Measurements from ENCODE around the gene TIMP3.

Gene TIMP3

DNA sequence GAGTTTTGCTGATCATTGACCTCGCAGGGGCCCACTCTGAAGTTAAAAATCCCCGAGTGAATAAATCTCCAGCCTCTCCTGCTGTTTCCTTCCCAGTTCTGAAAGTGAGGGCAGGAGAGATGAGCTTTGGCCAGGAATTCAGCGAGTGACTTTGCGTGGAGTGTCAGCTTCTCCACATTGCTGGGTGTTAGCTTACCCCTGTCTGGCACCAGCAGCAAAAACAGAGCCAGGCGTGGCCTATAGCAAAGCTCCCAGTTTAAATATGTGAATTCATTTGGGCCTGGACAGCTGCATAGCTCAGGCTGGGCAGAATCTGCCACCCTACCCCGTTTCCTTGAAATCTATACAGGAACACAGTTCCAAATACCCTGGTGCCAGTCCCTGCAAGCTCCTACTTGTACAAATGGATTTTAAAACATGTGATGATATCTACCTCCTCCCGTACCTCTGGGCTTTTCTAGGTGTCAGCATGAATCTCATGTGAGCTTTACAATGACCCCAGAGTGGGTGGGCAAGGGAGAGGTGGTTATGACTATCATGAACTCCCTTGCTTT lies 25.6 kb downstream of the TIMP3 start:
- no peak for DNase-seq

DNA sequence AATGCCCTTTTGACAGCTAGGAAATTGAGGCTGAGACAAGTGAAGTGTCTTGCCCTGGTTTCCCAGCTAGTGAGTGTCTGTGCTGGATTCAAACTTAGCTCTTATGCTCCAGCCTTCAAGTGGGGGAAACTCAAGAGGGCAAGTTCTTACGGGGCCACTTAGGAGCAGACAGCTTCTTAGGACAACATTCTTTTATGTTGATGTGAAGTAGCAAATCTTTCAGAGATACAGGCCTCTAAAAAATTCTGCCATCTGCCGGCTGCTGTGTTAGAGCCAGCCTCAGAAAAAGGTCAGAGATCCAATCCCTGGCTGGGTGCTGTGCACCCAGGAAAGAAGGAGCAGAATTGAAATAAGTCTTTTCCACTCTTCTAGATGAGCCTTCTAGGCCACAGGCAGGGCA lies 26.6 kb downstream of the TIMP3 start:
- peak in 1 of 56 donors; percentile 36 for DNase-seq

DNA sequence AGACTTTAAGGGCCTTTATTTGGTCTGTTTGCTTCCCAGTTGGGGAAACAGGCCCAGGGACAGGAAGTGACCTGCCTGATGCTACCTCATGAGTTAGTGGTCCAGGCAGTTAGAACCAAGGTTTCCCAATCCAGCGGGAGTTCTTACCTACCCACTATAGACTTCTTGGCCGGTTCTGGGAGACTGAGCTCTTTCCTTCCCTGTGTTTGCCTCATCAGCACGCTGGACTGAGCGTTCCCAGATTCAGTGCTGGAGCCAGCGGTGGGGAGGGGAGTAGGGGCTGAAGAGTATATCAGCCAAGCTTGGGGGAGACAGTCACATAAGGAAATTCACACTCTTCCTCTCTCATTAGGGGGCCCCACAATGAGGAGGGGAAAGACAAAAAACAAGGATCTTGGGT lies 27.1 kb downstream of the TIMP3 start:
- no peak for DNase-seq

DNA sequence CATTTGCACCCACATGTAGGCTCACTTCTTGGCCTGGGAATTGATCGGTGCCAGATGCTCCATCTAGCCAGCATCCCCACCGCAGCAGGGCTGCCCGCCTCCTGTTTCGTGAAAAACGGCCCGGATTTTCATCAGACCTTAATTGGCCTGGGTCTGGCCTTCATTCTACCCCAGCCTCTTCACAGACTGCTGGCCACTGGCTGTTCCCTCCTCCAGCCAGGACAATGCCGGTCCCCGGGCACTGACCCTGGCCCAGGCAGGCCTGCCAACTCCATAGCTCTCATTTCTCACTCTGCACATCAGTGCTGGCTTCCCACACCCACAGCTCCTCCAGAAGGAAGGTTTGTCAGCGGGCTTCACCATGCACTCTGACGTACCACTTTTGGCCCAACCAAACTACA lies 27.9 kb downstream of the TIMP3 start:
- DNase-seq = peak in 36 of 56 donors; percentile 18 to 82 (median 44)

DNA sequence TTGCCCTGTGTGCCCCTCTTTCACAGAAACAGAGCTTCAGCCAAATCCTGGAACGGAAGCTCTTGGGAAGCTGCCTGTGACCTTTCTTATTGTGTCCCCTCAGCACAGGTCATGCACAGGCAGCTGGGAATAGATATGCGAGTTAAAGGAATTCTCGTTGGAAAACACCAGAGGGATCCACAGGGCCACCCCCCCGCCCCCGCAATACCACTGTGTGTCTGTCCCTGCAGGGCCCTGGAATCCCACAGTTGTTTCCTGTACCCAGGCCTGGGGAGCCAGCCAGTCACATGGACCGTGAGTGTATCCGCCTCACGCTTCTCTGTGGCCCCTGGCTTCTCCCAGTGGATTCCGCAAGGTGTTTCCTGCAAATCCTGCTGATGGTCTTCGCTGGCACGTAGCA lies 29.0 kb downstream of the TIMP3 start:
- peak in 1 of 56 donors; percentile 19 for DNase-seq

DNA sequence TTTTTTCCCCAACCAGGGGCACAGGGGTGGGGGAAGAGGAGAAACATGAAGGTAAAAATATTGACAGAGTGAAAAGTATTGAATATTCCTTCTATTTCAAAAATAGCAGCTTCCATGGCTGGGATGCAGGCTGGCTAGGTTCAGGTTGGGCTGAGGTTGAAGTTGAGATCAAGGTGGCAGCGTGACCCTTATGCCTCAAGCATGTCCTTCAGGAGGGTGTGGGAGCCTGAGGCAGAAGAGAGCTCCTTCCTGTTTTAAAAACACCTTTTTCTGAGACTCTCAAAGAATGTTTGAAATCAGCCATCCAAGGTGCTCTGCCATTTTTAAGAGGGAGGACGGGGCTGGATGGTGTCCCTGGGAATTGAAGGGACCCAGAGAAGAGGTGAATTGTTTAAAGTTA lies 29.5 kb downstream of the TIMP3 start:
- no peak for DNase-seq

DNA sequence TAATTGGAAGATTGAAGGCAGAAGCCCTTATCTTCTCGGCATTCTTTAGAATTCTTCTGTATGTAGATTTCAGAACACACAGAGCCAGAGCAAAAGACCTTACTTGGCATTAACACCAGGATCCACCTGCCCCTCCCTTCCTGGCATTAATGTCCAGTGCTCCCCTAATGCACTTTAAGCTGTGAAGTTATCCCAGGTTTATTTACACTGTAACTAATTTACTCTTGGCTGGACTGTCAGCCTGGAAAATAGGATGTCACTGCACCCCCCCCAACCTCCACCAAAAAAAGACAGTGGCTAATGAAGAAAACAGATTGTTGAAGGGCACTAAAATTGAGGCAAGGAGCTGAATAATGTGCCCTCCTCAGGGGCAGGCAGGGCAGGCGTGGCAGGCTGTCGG lies 30.1 kb downstream of the TIMP3 start:
- no peak for DNase-seq

DNA sequence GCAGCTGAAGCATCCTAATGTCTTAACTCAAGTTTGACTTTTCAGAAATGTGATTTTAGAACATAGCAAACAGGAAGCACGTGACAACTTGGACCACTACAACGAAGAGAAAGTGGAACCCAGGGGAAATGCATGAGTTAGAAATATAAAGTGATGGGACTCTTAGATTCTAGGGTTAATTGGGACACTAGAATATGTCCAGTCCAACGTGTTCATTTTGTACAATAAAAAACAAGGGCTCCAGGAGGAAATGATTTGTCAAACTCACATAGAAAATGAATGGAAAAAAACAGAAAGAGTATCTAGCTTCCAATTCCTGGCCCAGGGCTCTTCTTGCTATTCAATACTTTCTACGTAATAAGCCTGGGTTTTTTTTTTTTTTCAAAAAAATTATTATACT lies 30.7 kb downstream of the TIMP3 start:
- DNase-seq = no peak

DNA sequence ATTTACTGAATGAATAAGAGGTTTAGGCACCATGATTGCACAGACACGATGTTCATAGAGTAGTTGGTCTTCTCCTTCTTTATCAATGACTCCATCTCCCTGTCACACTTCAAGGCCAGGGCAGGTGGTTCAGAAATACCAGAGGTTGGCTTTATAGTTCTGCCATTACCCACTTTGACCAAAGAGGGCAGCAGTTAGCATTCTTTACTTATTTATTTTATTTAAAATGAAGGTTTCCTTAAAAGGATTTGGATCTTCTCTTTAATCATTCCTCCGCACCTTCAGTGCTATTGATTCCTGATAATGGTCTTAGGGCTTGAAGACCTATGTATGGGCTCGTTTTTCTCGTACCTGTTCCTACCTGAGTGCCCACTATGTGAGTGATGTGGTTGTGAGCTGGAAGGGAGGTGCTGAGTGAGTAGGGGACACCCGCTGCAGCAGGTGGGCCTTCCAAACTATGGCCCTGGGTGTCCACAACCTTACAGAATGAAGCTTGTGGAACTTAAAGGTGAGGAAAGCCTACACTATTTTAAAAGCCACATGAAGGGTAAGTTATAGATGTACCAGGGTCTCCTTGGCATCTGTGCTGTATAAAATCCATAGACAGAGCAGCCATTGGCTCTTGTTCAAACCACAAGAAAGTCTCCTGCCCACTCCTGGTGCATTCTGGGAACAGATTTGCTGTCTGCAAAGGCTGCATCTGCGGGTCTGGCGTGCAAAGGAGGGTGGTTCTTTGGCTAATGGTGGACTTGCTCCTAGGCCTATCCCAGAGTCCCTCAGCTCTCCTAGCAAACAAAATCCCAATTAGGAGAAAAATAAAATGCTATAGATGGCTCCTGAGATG lies 35.0 kb downstream of the TIMP3 start:
- DNase-seq = no peak

DNA sequence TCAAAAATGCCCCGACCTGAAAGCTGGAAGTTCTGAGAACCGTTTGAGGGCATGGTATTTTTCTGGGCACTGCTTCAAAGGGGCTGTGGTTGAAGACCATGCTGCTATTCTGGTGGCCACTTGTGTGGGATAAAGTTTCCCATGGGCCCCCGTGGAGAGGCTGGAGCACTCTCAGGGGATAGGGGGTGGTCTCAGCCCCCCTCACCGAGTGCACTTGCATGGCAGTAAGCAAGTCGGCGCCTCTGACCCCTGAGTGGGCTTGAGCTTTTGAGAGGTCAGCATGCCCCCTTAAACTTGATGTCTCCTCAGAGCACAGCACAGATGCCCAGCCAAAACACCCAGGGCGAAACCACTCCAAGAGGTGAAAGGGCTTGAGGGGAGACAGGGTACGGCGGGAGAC lies 35.6 kb downstream of the TIMP3 start:
- DNase-seq = no peak

DNA sequence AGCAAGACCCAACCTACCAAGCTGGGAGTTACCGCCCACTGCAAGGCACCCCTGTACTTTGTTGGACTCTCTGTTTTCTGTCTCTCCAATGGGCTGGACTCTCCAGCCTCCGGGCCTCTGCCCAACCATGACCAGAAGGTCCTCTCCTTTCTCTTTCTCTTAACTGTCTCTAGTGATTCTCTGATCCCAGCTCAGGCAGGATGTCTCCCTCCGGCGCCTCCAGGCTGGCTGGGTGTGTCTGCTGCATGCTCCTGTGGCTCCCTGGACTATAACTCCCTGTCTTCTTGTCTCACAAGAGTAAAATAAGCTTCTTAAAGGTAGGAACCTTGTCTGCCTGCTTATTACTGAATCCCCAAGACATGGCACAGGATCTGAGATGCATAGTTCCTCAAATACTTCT lies 36.3 kb downstream of the TIMP3 start:
- DNase-seq = no peak

DNA sequence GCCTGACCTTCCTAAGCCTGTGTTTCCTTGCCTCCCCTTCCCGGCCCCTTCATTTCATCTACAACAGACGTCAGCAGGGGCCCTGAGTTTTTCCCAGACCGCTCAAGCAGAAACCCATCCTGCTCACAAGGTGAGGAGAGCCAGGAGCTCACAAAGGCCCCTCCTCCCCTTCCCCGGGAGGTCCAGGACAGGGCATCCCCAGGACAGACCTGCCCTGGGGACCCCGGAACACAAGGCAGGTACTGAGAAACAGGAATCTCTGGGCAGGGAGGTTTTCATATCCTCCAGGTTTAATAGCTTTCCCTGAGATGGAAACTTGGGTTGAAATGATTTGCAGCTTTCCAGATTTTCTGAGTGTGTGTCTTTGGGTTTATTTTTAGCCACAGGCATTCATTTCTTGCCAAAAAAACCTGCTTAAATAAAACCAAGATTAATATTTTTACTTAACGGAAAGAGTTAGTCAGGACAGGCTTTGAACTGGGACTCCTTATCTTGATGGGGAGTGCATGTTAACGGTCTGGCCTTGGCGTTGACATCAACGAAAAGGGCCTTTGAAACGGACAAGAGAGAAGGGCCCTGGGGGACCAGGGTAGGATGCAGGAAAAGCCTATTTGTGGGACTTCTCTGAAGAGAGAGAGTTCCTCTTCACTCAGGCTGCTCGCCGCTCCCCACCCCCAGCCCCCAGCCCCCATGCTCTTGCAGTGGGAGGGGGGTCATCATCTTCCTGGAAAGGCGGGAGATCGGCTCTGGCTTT lies 38.5 kb downstream of the TIMP3 start:
- no peak for DNase-seq

DNA sequence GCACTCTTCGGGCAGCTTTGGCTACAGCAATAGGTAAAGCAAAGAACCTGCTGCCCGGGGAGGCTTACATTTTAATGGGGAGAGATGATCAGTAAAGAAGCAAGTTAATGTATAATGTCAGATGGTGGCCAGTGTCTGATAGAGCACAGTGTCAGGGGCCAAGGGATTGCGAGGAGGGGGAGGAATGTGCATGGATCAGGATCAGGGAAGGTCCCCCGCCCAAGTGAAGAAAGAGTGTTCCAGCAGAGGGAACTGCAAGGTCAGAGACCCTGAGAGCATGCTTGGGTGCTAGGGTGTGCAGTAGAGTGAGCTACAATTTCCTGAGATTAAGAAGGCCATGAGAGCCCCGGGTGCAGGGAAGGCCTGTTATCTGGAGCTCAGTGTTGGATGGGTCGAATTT lies 39.7 kb downstream of the TIMP3 start:
- no peak for DNase-seq

DNA sequence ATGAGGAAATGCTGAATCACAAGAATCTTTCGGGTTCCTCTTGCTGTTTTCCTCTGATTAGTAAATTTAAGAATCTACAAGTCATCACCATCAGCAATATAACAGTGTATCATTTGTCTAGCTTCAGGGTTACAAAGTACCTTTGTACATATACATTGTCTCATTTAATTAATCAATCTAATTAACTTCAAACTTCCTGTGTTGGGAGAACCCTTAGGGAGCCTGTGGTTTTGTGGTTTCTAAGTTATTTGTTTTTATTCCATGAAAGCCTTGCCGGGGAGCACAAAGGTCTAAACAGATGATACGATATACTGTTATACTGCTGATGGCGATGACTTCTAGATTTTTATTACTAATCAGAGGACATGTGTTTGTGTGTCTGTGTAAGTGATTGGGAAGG lies 41.0 kb downstream of the TIMP3 start:
- DNase-seq = no peak

DNA sequence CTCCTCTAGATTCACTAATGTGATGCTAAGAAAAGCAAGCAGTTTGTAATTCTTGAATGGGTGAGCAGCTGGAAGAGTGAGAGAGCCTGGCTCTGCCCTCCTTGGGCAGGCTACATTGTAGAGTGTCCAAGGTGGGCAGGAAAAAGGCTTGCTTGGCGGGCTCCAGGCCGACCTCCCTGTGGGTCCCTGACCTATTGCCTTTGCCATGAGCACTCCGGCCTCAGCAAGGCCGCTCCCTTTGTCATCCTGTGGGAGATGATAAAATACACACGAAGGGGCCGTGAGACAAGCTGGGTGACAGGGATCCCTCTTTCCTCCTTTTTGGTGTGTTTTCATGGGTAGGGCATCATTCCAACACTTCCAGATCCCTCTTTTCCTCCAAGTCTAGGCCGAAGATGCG lies 41.8 kb downstream of the TIMP3 start:
- no peak for DNase-seq

DNA sequence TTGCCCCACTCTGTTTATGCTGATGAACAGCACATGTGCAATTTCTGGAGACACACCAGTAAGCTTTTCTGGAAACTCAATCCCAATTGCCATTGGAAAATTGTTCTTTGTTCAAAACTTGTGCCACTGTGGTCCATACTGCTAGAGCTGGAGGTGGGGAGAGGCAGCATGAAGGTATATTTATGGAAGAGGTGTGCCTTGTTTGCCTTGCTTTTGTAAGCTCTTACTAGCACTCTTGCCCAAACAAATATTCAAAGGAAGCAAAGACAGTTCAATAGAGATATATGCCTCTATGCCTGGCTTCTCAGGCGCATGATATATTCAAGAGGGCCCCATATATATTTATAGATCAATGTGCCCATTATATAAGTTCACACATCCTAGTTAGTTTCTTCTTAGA lies 42.7 kb downstream of the TIMP3 start:
- no peak for DNase-seq

DNA sequence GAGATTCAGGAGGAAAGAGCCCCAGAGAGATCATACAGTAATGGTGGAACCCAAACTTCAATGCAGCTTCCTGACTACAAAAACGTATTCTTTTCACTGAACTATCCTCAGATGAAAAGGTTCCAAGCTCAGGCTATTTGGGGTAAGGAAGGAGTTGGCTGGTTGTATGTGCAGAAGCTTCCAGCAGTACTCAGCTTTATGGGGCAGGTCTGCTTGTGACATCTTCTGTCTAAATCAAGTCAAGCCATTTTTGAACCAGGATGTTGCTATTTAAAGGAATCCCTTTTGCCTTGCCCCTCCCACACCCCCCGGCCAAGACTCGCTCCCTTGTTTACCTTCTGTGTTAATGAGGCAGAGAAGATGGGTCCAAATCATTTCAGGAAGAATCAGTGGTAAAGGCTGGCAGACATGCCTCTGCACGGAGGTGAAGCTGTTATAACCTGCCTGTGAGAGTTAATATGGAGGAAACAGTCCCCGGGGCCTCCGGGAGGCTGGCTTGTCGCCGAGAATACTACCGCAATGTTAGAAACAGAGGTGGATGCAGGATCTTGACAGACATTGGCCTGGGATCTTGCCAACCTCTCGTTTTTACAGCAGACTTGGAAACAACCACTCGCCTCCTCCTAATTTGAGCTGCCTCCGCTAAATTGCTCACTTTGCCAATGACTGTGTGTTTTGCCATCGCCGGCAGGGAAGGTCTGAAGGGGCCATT lies 45.4 kb downstream of the TIMP3 start:
- peak in 3 of 56 donors; percentile 20 to 37 (median 22) for DNase-seq

DNA sequence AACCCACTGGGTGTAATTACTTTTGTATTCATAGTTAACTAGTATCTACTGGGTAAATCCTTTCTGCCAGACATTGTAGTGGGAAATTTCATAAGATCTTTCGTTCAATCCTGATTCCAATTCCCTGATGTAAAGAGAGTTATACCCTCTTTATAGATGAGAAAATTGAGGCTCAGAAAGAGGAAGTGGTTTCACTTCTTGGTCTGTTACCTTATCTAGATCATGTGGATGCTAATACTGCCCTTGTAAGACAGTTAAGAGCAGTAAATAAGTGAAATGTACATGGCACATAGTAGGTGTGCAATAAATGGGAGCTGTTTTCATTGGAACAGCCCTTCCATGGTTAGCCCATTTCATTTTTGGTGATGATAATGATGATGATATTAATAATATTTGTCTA lies 46.7 kb downstream of the TIMP3 start:
- DNase-seq = no peak

DNA sequence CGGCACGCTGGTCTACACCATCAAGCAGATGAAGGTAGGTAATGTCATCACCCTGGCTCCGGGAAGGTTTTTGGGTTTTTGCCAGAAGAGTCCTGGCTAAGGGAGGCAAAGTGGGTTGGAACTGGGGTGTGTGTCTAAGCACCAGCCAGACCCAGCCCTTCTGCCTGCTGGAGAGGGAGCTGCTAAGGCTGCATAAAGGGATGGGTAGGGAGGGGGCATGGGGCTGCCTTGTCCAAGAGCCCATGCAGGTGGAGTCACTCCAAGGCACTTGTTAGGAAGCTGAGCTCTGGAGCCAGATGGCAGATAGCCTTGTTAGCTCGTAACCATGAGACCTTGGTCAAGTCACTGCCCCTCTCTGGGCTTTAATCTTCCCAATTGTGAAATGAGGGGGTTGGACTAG lies 48.0 kb downstream of the TIMP3 start:
- DNase-seq = peak in 1 of 56 donors; percentile 22

DNA sequence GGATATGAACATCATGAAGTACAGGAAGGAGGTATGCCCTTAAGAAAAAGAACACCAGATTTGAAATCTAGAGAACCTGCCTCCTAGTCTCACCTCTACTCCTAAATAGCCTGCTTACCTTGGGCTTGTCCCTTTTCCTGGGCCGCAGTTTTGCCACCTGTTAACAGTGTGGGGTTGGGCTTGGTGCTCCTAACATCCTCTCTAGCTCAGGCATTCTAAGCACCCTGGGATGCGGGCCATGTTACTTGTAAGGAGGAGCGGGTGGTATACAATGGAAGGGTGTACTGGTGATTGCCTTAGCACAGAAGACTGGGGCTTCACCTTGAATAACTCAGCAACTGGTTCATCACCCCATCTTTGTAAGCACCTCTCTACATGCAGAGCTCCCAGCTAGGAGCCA lies 48.7 kb downstream of the TIMP3 start:
- no peak for DNase-seq

DNA sequence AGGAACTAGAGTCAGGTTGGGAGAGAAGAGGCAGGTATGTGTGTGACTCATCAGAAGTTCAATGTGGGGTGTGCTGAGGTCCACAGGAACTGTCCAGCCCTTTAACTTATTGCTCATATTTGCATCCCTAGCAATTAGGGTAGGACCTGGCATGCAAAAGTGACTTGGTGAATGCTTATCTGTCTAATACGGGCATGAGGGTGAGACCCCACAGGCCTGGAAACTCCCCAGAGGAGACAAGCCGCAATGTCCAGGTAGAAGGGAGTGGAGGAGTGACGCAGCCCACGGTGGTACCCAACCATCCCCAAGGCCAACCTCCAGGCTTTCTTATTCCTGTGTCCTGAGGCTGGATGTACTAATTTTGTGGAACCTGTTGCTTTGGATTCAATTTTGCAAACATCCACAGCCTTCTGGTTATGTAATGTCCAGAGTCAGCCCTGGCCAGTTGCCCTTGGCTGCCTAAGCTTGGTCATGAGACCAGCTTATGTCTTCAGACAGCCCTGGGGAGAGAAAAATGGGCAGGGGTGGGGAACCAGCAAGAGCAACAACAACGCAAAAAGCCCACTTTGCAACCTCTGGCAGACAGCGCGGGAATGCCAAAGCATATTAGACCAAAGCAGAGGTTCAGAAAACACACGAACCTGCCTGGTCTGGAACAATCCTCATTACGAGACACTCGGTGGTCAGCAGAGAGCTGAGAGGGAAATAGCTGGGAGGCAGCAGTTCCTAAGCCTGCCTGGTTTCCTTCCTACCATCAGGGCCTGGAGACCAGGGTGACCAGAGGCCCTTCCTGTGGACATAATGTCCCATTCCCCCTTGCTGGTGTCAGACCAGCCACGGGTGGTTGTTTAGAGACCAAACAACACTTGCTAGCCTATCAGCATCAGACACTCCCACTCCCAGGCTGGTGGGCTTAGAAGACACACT lies 49.3 kb downstream of the TIMP3 start:
- peak in 34 of 56 donors; percentile 12 to 71 (median 36) for DNase-seq
